Activated naive CD8-positive, alpha-beta T cell (primary cell): ENCODE data around the gene TRABD2B.

Experiments used
- H3K27ac Mint-ChIP-seq: one replicate; pipeline ENCODE4 v1.8.0; 2021; ENCODE audit warnings: mixed read lengths
- H3K27me3 Mint-ChIP-seq: one replicate; pipeline ENCODE4 v1.8.0; 2021; ENCODE audit warnings: mixed read lengths
- H3K36me3 Mint-ChIP-seq: one replicate; pipeline ENCODE4 v1.8.0; 2021; ENCODE audit warnings: mixed read lengths
- H3K4me1 Mint-ChIP-seq: one replicate; pipeline ENCODE4 v1.8.0; 2021; ENCODE audit warnings: low read depth, mixed read lengths
- H3K4me3 Mint-ChIP-seq: one replicate; pipeline ENCODE4 v1.8.0; 2021; ENCODE audit warnings: mild to moderate bottlenecking, mixed read lengths
- H3K9me3 Mint-ChIP-seq: one replicate; pipeline ENCODE4 v1.8.0; 2021; ENCODE audit warnings: low read depth, mixed read lengths

TRABD2B gene

GRCh38 chr1:47764461-47765046 is 232.6 kb downstream of the TRABD2B start:
- H3K36me3 Mint-ChIP-seq, result no peaks in the 10 kb centered on the region
- no peaks in the 10 kb centered on the region for H3K4me1 Mint-ChIP-seq
- H3K9me3 Mint-ChIP-seq, result no peaks in the 10 kb centered on the region
- H3K27me3 Mint-ChIP-seq, result peaks cover 7% of the 10 kb centered on the region
- H3K4me3 Mint-ChIP-seq, result no peak overlapping the region
- H3K27ac Mint-ChIP-seq, result no peak overlapping the region

- Mint-ChIP-seq H3K36me3 (no peaks in the 10 kb centered on the region), H3K4me3 (no peak overlapping the region), H3K27me3 (peaks cover 11% of the 10 kb centered on the region), H3K27ac (no peak overlapping the region), H3K4me1 (no peaks in the 10 kb centered on the region), H3K9me3 (no peaks in the 10 kb centered on the region)
These were observed 233.5 kb downstream of the TRABD2B start for GRCh38 chr1:47763591-47764171.

- H3K9me3 Mint-ChIP-seq, result no peaks in the 10 kb centered on the region
- H3K36me3 Mint-ChIP-seq, result no peaks in the 10 kb centered on the region
- H3K4me3 Mint-ChIP-seq, result no peak overlapping the region
- H3K27me3 Mint-ChIP-seq, result peaks cover 12% of the 10 kb centered on the region
- no peaks in the 10 kb centered on the region for H3K4me1 Mint-ChIP-seq
- H3K27ac Mint-ChIP-seq, result no peak overlapping the region
These were observed 235.2 kb downstream of the TRABD2B start for GRCh38 chr1:47761974-47762373.

- no peaks in the 10 kb centered on the region for H3K36me3 Mint-ChIP-seq
- no peak overlapping the region for H3K27ac Mint-ChIP-seq
- no peaks in the 10 kb centered on the region for H3K9me3 Mint-ChIP-seq
- no peak overlapping the region for H3K4me3 Mint-ChIP-seq
- no peaks in the 10 kb centered on the region for H3K4me1 Mint-ChIP-seq
- peaks cover 12% of the 10 kb centered on the region for H3K27me3 Mint-ChIP-seq
These were observed 235.8 kb downstream of the TRABD2B start for GRCh38 chr1:47761201-47761930.

GRCh38 chr1:47759936-47760629 is 237.1 kb downstream of the TRABD2B start:
- no peaks in the 10 kb centered on the region for H3K9me3 Mint-ChIP-seq
- peaks cover 12% of the 10 kb centered on the region for H3K27me3 Mint-ChIP-seq
- H3K36me3 Mint-ChIP-seq, result no peaks in the 10 kb centered on the region
- no peaks in the 10 kb centered on the region for H3K4me1 Mint-ChIP-seq
- H3K4me3 Mint-ChIP-seq, result no peak overlapping the region
- no peak overlapping the region for H3K27ac Mint-ChIP-seq

GRCh38 chr1:47759251-47759935 is 237.8 kb downstream of the TRABD2B start:
- no peak overlapping the region for H3K4me3 Mint-ChIP-seq
- H3K4me1 Mint-ChIP-seq, result no peaks in the 10 kb centered on the region
- no peaks in the 10 kb centered on the region for H3K36me3 Mint-ChIP-seq
- H3K9me3 Mint-ChIP-seq, result no peaks in the 10 kb centered on the region
- peaks cover 12% of the 10 kb centered on the region for H3K27me3 Mint-ChIP-seq
- H3K27ac Mint-ChIP-seq, result no peak overlapping the region

GRCh38 chr1:47758341-47759250 is 238.6 kb downstream of the TRABD2B start:
- H3K4me1 Mint-ChIP-seq, result no peaks in the 10 kb centered on the region
- no peak overlapping the region for H3K27ac Mint-ChIP-seq
- H3K9me3 Mint-ChIP-seq, result no peaks in the 10 kb centered on the region
- H3K36me3 Mint-ChIP-seq, result no peaks in the 10 kb centered on the region
- peaks cover 12% of the 10 kb centered on the region for H3K27me3 Mint-ChIP-seq
- H3K4me3 Mint-ChIP-seq, result no peak overlapping the region

- H3K27ac Mint-ChIP-seq, result no peak overlapping the region
- peaks cover 12% of the 10 kb centered on the region for H3K27me3 Mint-ChIP-seq
- no peaks in the 10 kb centered on the region for H3K9me3 Mint-ChIP-seq
- H3K4me1 Mint-ChIP-seq, result no peaks in the 10 kb centered on the region
- no peaks in the 10 kb centered on the region for H3K36me3 Mint-ChIP-seq
- H3K4me3 Mint-ChIP-seq, result no peak overlapping the region
These were observed 239.8 kb downstream of the TRABD2B start for GRCh38 chr1:47757226-47757975.

GRCh38 chr1:47756411-47756810 is 240.8 kb downstream of the TRABD2B start:
- Mint-ChIP-seq H3K4me3 (no peak overlapping the region), H3K27ac (no peak overlapping the region), H3K9me3 (no peaks in the 10 kb centered on the region), H3K36me3 (no peaks in the 10 kb centered on the region), H3K27me3 (peaks cover 9% of the 10 kb centered on the region), H3K4me1 (no peaks in the 10 kb centered on the region)

- H3K4me1 Mint-ChIP-seq, result no peaks in the 10 kb centered on the region
- no peaks in the 10 kb centered on the region for H3K36me3 Mint-ChIP-seq
- H3K27me3 Mint-ChIP-seq, result peaks cover 13% of the 10 kb centered on the region
- H3K9me3 Mint-ChIP-seq, result no peaks in the 10 kb centered on the region
- H3K27ac Mint-ChIP-seq, result no peak overlapping the region
- no peak overlapping the region for H3K4me3 Mint-ChIP-seq
These were observed 241.2 kb downstream of the TRABD2B start for GRCh38 chr1:47756006-47756405.

- Mint-ChIP-seq H3K9me3 (no peaks in the 10 kb centered on the region), H3K27me3 (peaks cover 13% of the 10 kb centered on the region), H3K27ac (no peak overlapping the region), H3K4me3 (no peak overlapping the region), H3K36me3 (no peaks in the 10 kb centered on the region), H3K4me1 (no peaks in the 10 kb centered on the region)
These were observed 241.8 kb downstream of the TRABD2B start for GRCh38 chr1:47755101-47755990.

GRCh38 chr1:47754221-47754620 is 243.0 kb downstream of the TRABD2B start:
- Mint-ChIP-seq H3K36me3 (no peaks in the 10 kb centered on the region), H3K4me1 (no peaks in the 10 kb centered on the region), H3K27me3 (peaks cover 7% of the 10 kb centered on the region), H3K9me3 (no peaks in the 10 kb centered on the region), H3K4me3 (no peak overlapping the region), H3K27ac (no peak overlapping the region)

- peaks cover 6% of the 10 kb centered on the region for H3K27me3 Mint-ChIP-seq
- H3K9me3 Mint-ChIP-seq, result no peaks in the 10 kb centered on the region
- no peak overlapping the region for H3K4me3 Mint-ChIP-seq
- no peaks in the 10 kb centered on the region for H3K36me3 Mint-ChIP-seq
- no peaks in the 10 kb centered on the region for H3K4me1 Mint-ChIP-seq
- H3K27ac Mint-ChIP-seq, result no peak overlapping the region
These were observed 243.4 kb downstream of the TRABD2B start for GRCh38 chr1:47753808-47754207.
